ENCODE measurements around the gene BCR.

- TF ChIP-seq CTCF (IDR thresholded peaks at IDR 0.05; ENCODE audit: insufficient read depth, low read length) (no peak), REST (IDR thresholded peaks at IDR 0.05; ENCODE audit: insufficient replicate concordance, low read depth) (no peak), POLR2AphosphoS5 (IDR thresholded peaks at IDR 0.05; ENCODE audit: low read depth) (no peak), SPI1 (IDR thresholded peaks at IDR 0.05; ENCODE audit: borderline replicate concordance, low read depth) (no peak), GABPA (IDR thresholded peaks at IDR 0.05; ENCODE audit: low read depth) (no peak)
Measured at GRCh38 chr22:23161574-23161973, 18.7 kb upstream of the BCR start.
